ENCODE measurements around the gene ZIM2. TPM values are rescaled to one million over a fixed set of nuclear protein-coding genes. Genes with fewer than 3 reads are reported as not detected.

Gene ZIM2
- total and polyA plus RNA-seq, 2 of the 4 experiments (the other 2 are of a cell fraction) = not detected

DNA sequence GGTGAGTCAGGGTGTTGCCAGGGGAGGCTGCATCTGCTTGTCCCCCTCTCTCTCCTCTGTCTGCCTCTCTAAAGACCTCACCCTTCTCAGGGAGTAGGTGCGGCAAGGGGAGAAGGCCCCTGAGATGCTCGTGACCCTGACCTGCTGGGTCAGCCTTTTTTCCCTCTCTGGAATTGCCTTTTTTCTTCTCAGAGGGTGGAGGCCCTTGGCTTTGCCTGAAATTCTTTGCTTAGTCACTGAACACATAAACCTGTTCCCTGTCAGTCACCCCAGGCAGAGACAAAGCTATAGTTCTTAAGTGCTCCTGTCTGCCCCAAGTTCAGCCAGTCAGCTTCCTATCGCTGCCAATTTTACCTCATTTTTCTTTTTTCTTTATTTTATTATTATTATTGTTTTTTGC lies 35.2 kb upstream of the ZIM2 start:
- no peak overlapping the region for H3K14ac ChIP-seq (replicated peaks; ENCODE audit: low read depth, low read length)
- TF ChIP-seq MAZ (IDR thresholded peaks at IDR 0.05; ENCODE audit: borderline replicate concordance, low read depth, low read length) = no peak
- TF ChIP-seq ELK1 (IDR thresholded peaks at IDR 0.05; ENCODE audit: borderline replicate concordance, low read depth, low read length) = no peak
- TF ChIP-seq POLR2A (IDR thresholded peaks at IDR 0.05; ENCODE audit: low read depth, low read length) = no peak
- TF ChIP-seq FOS (IDR thresholded peaks at IDR 0.05; ENCODE audit: low read depth, low read length) = no peak
- no peak for TF ChIP-seq BHLHE40 (IDR thresholded peaks at IDR 0.05; ENCODE audit: low read depth, low read length)
- TF ChIP-seq CHD1 (IDR thresholded peaks at IDR 0.05; ENCODE audit: low read depth, low read length) = no peak
- TF ChIP-seq USF2 (IDR thresholded peaks at IDR 0.05; ENCODE audit: low read depth, low read length) = no peak
- TF ChIP-seq MAFK (IDR thresholded peaks at IDR 0.05; ENCODE audit: low read depth, low read length) = no peak
- no peak for TF ChIP-seq RCOR1 (IDR thresholded peaks at IDR 0.05; ENCODE audit: insufficient replicate concordance, low read length)
- TF ChIP-seq, protein P1, sequence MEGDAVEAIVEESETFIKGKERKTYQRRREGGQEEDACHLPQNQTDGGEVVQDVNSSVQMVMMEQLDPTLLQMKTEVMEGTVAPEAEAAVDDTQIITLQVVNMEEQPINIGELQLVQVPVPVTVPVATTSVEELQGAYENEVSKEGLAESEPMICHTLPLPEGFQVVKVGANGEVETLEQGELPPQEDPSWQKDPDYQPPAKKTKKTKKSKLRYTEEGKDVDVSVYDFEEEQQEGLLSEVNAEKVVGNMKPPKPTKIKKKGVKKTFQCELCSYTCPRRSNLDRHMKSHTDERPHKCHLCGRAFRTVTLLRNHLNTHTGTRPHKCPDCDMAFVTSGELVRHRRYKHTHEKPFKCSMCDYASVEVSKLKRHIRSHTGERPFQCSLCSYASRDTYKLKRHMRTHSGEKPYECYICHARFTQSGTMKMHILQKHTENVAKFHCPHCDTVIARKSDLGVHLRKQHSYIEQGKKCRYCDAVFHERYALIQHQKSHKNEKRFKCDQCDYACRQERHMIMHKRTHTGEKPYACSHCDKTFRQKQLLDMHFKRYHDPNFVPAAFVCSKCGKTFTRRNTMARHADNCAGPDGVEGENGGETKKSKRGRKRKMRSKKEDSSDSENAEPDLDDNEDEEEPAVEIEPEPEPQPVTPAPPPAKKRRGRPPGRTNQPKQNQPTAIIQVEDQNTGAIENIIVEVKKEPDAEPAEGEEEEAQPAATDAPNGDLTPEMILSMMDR (conservative IDR thresholded peaks at IDR 0.05; ENCODE audit: low read depth, low read length) = no peak
- TF ChIP-seq RAD21 (IDR thresholded peaks at IDR 0.05; ENCODE audit: low read length) = no peak
- no peak for TF ChIP-seq SMC3 (IDR thresholded peaks at IDR 0.05; ENCODE audit: low read depth, low read length)
- TF ChIP-seq MXI1 (IDR thresholded peaks at IDR 0.05; ENCODE audit: borderline replicate concordance, low read depth, low read length) = no peak
- TF ChIP-seq CEBPB (IDR thresholded peaks at IDR 0.05; ENCODE audit: low read depth, low read length) = no peak
- no peak for TF ChIP-seq NFE2L2 (IDR thresholded peaks at IDR 0.05; ENCODE audit: low read depth, low read length)
- TF ChIP-seq RFX5 (IDR thresholded peaks at IDR 0.05; ENCODE audit: low read depth, low read length) = no peak
- no peak overlapping the region for H3K23ac ChIP-seq (ENCODE audit: low read depth, low read length)
- ATAC-seq (ENCODE audit: low read depth) = no peak
- H3K9ac ChIP-seq (ENCODE audit: low read depth, low read length) = no peak overlapping the region
- POLR2A ChIA-PET (ENCODE audit: unreplicated experiment) = no interaction called here
- H3K27me3 ChIP-seq (ENCODE audit: control insufficient read depth, insufficient read depth, low read length) = no peaks in the 10 kb centered on the region
- no CpG with 5 or more reads among the region's 3 CpGs for WGBS, 2 experiments (ENCODE audit: extremely low coverage in 2 of 2, insufficient read length in 1 of 2)
- no peaks in the 10 kb centered on the region for H3K36me3 ChIP-seq (ENCODE audit: control insufficient read depth, insufficient read depth, low read length)
- H3K9me1 ChIP-seq (ENCODE audit: insufficient read depth, low read length) = no peaks in the 10 kb centered on the region
- no peak overlapping the region for H3K27ac ChIP-seq (ENCODE audit: insufficient read depth, low read length)
- no peak overlapping the region for H3K18ac ChIP-seq (ENCODE audit: low read depth, low read length)
- H3K4me1 ChIP-seq (ENCODE audit: control insufficient read depth, insufficient read depth, low read length) = no peaks in the 10 kb centered on the region
- no peak for DNase-seq
- dilution Hi-C loops (cut with HindIII; ENCODE audit: low sequenced_read_pairs, unreplicated experiment) = no loop called here
- no peaks in the 10 kb centered on the region for H4K20me1 ChIP-seq (ENCODE audit: insufficient read depth, low read length)
- no peak overlapping the region for H3K56ac ChIP-seq (ENCODE audit: extremely low read depth, insufficient read depth, low read length)
- CTCF ChIA-PET = no interaction called here
- H3K79me1 ChIP-seq (ENCODE audit: low read depth in 1 of 2, low read length in 2 of 2) = no peaks in the 10 kb centered on the region
- H4K8ac ChIP-seq (ENCODE audit: low read depth in 2 of 2, low read length in 2 of 2) = no peak overlapping the region
- no peak overlapping the region for H4K91ac ChIP-seq (ENCODE audit: insufficient read depth, low read depth, low read length)
- intact Hi-C loops (cut with micrococcal nuclease) = no loop called here
- H2BK15ac ChIP-seq (ENCODE audit: low read depth, low read length) = no peak overlapping the region
- H2BK20ac ChIP-seq (ENCODE audit: low read depth, low read length) = no peak overlapping the region
- H3K4me3 ChIP-seq (ENCODE audit: insufficient read depth, low read depth, low read length) = no peak overlapping the region
- H2AFZ ChIP-seq (replicated peaks; ENCODE audit: low read length, poor library complexity) = peak overlapping the region; percentile 32
- no peak overlapping the region for H2AK5ac ChIP-seq (ENCODE audit: low read depth, low read length)
- in situ Hi-C loops (cut with MboI; ENCODE audit: low sequenced_read_pairs) = no loop called here
- H4K5ac ChIP-seq (ENCODE audit: low read depth, low read length) = no peak overlapping the region
- no peak overlapping the region for H3K4ac ChIP-seq (ENCODE audit: low read depth, low read length)
- H2BK5ac ChIP-seq (ENCODE audit: low read depth, low read length, poor library complexity, severe bottlenecking) = no peak overlapping the region
- H3K9me3 ChIP-seq (ENCODE audit: control insufficient read depth, insufficient read depth, low read length) = peaks cover 43% of the 10 kb centered on the region
- H3K4me2 ChIP-seq (ENCODE audit: low read depth, low read length) = no peak overlapping the region
- H2BK120ac ChIP-seq (ENCODE audit: low read depth, low read length) = no peak overlapping the region
- BruUV-seq (replicated peaks) = no TSS peak
- no peak overlapping the region for H2AK9ac ChIP-seq (replicated peaks; ENCODE audit: low read depth, low read length, poor library complexity)

Data from IMR-90 (cell line).